ENCODE results near the gene DNAJB1.
"Not testable (repeated sequence)": the region's sequence is repeated elsewhere in the genome, so short reads cannot be mapped to it uniquely, and the experiment has no call there.

Gene DNAJB1

DNA sequence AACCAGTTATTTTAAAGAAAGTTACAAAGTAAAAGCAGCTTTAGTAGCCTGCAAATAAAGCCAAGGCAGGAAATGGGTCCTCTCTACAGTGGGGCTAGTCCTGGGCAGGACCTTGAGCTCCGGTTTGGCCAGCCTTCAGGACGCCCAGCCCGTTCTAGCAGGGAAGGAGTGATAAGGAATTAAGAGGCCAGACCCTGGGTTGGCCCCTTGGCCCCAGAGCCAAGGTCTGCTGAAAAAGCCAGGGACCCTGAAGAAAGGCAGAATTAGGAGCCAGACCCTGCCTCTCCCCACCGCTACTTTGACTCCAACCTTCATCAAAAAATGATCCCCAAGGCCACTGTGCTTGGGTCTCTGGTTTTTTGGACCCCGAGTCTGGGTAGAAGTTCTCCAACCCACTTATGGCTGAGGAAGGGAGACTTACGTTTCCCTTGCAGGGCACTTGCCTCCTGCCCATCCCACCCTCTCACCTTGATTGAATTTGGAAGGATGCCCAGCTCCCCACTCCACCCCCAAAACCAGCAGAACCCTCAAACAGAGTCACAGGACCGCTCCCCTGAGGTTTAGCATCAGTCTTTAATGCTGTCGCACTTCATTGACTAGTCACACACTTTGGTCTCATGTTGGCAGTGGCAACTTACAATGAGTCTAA, 3.9 kb downstream of the DNAJB1 start:
- no peak for DNase-seq (ENCODE audit: insufficient read length, low spot score)
- no peak for FAIRE-seq
- TF ChIP-seq POU2F2 (IDR thresholded peaks at IDR 0.05; ENCODE audit: low read depth, low read length): no peak
- no peak for TF ChIP-seq PAX5 (IDR thresholded peaks at IDR 0.05; ENCODE audit: insufficient read depth, low read length, severe bottlenecking)
- TF ChIP-seq SPI1 (IDR thresholded peaks at IDR 0.05; ENCODE audit: low read depth, low read length): no peak
- no peak for TF ChIP-seq TAF1 (IDR thresholded peaks at IDR 0.05; ENCODE audit: low read depth, low read length)
- no peak; the same call in 1 of the 2 replicates for TF ChIP-seq POLR2AphosphoS5 (IDR thresholded peaks at IDR 0.05; ENCODE audit: low read depth, low read length)
- no peak for TF ChIP-seq POLR2A (IDR thresholded peaks at IDR 0.05; ENCODE audit: low read depth, low read length)

DNA sequence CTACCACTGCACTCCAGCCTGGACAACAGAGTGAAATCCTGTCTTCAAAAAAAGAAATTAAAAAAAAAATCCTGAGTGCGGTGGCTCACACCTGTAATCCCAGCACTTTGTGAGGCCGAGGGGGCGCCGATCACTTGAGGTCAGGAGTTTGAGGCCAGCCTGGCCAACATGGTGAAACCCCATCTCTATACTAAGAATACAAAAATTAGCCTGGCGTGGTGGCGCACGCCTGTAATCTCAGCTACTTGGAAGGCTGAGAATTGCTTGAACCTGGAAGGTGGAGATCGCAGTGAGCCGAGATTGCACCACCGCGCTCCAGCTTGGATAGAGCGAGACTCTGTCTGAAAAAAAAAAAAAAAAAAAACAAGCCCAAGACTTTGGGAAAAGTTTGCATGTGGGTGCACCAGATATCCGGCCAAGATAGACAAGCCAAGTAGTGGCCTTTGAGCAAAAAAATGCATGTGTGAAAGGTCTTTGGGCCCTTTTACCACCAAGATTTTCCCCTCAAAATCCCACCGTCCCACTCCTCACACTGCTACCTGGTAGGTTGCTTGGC, 5.7 kb downstream of the DNAJB1 start:
- DNase-seq (ENCODE audit: insufficient read length, low spot score) (no peak), FAIRE-seq (no peak)
- TF ChIP-seq POLR2A (IDR thresholded peaks at IDR 0.05; ENCODE audit: low read depth, low read length) (no peak), POU2F2 (IDR thresholded peaks at IDR 0.05; ENCODE audit: low read depth, low read length) (no peak), SPI1 (IDR thresholded peaks at IDR 0.05; ENCODE audit: low read depth, low read length) (no peak), TAF1 (IDR thresholded peaks at IDR 0.05; ENCODE audit: low read depth, low read length) (no peak), PAX5 (IDR thresholded peaks at IDR 0.05; ENCODE audit: insufficient read depth, low read length, severe bottlenecking) (no peak), POLR2AphosphoS5 (IDR thresholded peaks at IDR 0.05; ENCODE audit: low read depth, low read length) (no peak)

DNA sequence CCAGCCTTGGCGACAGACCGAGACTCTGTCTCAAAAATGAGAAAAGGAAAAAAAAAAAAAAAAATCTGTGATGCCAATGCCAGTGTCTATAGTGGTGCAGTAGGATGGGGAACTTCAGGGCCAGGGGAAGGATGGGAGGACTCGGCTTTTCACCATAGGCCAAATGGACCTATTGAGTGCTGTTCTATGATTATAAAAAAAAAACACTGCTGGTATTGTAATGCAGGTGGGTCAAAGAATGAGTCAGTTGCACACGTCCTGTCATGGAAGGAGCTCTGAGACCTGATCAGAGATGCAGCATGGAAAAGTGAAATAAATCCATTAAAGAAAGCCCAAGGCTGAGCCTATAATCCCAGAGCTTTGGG, 7.0 kb downstream of the DNAJB1 start:
- TF ChIP-seq POU2F2 (IDR thresholded peaks at IDR 0.05; ENCODE audit: low read depth, low read length) (no peak), TAF1 (IDR thresholded peaks at IDR 0.05; ENCODE audit: low read depth, low read length) (no peak), PAX5 (IDR thresholded peaks at IDR 0.05; ENCODE audit: insufficient read depth, low read length, severe bottlenecking) (no peak), POLR2AphosphoS5 (IDR thresholded peaks at IDR 0.05; ENCODE audit: low read depth, low read length) (no peak), SPI1 (IDR thresholded peaks at IDR 0.05; ENCODE audit: low read depth, low read length) (no peak), POLR2A (IDR thresholded peaks at IDR 0.05; ENCODE audit: low read depth, low read length) (no peak)
- FAIRE-seq: no peak
- DNase-seq (ENCODE audit: insufficient read length, low spot score): no peak

DNA sequence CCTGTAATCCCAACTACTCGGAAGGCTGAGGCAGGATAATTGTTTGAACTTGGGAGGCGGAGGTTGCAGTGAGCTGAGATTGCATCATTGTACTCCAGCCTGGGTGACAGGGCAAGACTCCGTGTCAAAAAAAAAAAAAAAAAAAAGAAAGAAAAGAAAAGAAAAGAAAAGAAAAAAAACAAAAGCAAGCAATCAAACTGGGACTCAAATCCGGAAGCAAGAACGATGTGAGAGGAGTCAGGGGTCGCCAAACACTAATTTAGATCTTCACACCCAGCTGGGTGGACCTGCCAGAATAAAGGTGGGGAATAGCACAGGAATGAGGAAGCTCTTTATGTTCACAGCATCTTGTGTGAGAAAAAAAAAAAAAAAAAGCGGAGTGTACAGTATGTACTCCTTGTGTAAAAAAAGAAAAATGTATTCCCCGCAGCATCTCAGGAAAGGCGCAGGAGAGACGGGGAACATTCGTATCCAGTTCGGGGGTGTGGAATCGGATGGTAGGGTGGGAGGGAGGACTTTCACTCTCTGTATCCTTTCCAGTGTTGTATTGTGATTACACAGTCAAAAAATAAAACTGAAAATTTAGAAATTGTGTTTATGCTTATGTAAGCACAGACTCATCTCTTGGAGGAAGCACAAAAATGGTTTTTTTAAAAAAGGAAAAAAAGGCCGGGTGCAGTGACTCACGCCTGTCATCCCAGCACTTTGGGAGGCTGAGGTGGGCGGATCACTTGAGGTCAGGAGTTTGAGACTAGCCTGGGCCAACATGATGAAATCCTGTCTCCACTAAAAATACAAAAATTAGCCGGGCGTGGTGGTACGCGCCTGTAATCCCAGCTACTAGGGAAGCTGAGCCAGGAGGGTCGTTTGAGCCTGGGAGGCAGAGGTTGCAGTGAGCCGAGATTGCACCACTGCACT, 7.6 kb downstream of the DNAJB1 start:
- FAIRE-seq (no peak), DNase-seq (ENCODE audit: insufficient read length, low spot score) (no peak)
- TF ChIP-seq TAF1 (IDR thresholded peaks at IDR 0.05; ENCODE audit: low read depth, low read length) (no peak), POLR2A (IDR thresholded peaks at IDR 0.05; ENCODE audit: low read depth, low read length) (no peak), POU2F2 (IDR thresholded peaks at IDR 0.05; ENCODE audit: low read depth, low read length) (no peak), POLR2AphosphoS5 (IDR thresholded peaks at IDR 0.05; ENCODE audit: low read depth, low read length) (no peak), PAX5 (IDR thresholded peaks at IDR 0.05; ENCODE audit: insufficient read depth, low read length, severe bottlenecking) (no peak), SPI1 (IDR thresholded peaks at IDR 0.05; ENCODE audit: low read depth, low read length) (no peak)

DNA sequence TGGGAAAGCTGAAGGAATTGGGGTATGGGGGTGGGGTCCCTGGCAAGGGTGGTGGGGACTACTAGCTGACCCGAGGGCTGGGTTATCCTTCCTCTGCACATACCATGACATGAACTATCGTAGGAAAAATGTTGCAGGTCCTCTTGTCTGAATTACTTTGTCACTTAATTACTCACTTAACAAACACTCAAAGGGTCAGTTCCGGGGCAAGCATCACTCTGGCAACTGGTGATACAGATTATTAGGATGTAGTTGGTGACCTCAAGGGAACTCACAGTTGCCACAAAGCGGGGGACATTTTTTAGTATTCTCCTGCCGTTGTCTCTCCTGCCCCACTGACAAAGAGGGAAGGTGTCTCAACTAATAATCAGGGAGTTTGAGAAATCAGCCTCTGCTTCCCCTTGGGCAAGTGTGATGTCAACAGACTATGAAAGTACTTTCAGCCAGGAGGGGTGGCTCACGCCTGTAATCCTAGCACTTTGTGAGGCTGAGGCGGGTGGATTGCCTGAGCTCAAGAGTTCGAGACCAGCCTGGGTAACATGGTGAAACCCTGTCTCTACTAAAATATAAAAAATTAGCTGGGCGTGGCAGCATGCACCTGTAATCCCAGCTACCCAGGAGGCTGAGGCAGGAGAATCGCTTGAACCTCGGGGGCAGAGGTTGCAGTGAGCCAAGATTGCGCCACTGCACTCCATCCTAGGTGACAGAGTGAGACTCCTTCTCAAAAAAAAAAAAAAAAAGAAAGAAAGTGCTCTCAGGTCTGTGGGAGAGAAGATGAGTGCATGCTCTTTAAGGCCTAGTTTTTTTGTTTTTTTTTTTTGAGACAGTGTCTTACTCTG, 10.3 kb downstream of the DNAJB1 start:
- DNase-seq (ENCODE audit: insufficient read length, low spot score): no peak
- no peak for FAIRE-seq
- TF ChIP-seq POU2F2 (IDR thresholded peaks at IDR 0.05; ENCODE audit: low read depth, low read length) (no peak), PAX5 (IDR thresholded peaks at IDR 0.05; ENCODE audit: insufficient read depth, low read length, severe bottlenecking) (no peak), POLR2A (IDR thresholded peaks at IDR 0.05; ENCODE audit: low read depth, low read length) (no peak), POLR2AphosphoS5 (IDR thresholded peaks at IDR 0.05; ENCODE audit: low read depth, low read length) (no peak), SPI1 (IDR thresholded peaks at IDR 0.05; ENCODE audit: low read depth, low read length) (no peak), TAF1 (IDR thresholded peaks at IDR 0.05; ENCODE audit: low read depth, low read length) (no peak)

DNA sequence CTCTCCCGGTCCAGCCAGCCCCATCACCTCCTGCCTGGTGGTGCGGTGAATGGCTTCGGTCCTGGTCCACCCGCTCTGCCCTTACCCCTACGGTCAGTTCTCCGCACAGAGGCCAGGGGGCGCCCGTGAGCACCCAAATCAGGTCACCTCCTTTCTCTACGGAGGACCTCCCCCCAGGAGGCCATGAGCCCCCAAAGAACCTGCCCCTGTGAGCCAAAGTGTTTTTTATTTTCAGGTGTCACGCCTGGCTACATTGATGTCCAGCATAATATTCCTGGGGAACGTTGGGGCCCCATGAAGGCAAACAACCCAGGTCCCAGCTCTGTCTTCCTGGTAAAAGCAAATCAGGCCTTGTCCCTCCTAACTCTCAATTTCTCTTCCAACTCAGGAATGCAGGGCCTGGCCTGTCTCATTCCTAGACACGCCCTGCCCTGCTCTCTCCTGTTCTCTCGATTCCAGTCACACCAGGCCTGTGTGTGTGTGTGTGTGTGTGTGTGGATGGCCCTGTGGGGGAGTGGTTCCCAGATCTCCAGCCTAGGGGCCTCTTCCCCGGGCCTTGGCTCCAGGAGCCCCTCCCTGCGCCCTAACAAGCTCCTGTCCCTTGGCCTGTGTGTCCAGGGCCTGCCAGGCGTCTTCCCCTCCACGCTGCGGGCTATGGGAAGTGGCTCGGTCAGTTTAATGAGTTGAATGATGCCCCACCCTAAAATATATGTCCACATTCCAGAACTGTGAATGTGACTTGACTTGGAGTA, 12.5 kb downstream of the DNAJB1 start:
- FAIRE-seq (peak; percentile 38), DNase-seq (ENCODE audit: insufficient read length, low spot score) (peak; percentile 82)
- no peak for TF ChIP-seq SPI1 (IDR thresholded peaks at IDR 0.05; ENCODE audit: low read depth, low read length)
- no peak for TF ChIP-seq POLR2AphosphoS5 (IDR thresholded peaks at IDR 0.05; ENCODE audit: low read depth, low read length)
- TF ChIP-seq PAX5 (IDR thresholded peaks at IDR 0.05; ENCODE audit: insufficient read depth, low read length, severe bottlenecking): no peak
- TF ChIP-seq TAF1 (IDR thresholded peaks at IDR 0.05; ENCODE audit: low read depth, low read length): no peak
- no peak for TF ChIP-seq POU2F2 (IDR thresholded peaks at IDR 0.05; ENCODE audit: low read depth, low read length)
- no peak for TF ChIP-seq POLR2A (IDR thresholded peaks at IDR 0.05; ENCODE audit: low read depth, low read length)

DNA sequence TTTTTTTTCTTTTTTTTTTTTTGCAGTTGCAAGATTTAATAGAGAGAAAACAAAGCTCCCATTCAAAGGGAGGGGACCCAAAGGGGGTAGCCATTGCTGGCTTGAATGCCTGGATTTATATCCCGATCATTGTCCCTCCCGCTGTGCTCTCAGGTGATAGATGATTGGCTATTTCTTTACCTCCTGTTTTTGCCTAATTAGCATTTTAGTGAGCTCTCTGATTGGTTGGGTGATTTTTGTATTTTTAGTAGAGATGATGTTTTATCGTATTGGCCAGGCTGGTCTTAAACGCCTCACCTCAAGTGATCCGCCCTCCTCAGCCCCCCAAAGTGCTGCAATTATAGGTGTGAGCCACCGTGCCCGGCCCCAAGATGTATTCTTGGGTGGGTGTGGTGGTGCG, 13.6 kb downstream of the DNAJB1 start:
- FAIRE-seq; DNase-seq (ENCODE audit: insufficient read length, low spot score): not testable (repeated sequence)

DNA sequence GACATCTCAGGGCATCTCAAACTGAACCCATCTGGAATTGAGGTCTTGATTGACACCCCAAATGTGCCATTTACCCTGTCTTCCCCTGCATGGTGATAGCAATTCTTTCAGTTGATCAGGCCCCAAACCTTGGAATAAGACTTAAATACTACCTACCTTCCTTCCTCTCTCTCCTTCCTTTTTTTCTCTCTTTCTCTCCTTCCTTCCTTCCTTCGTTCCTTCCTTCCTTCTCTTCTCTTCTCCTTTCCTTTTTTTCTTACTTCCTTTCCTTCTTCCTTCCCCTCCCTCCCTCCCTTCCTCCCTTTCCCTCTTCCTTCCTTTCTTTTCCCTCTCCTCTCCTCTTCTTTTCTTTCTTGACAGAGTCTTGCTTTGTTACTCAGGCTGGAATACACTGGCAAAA, 14.9 kb downstream of the DNAJB1 start:
- DNase-seq (ENCODE audit: insufficient read length, low spot score) (no peak), FAIRE-seq (no peak)
- TF ChIP-seq POU2F2 (IDR thresholded peaks at IDR 0.05; ENCODE audit: low read depth, low read length) (no peak), PAX5 (IDR thresholded peaks at IDR 0.05; ENCODE audit: insufficient read depth, low read length, severe bottlenecking) (no peak), POLR2AphosphoS5 (IDR thresholded peaks at IDR 0.05; ENCODE audit: low read depth, low read length) (no peak), TAF1 (IDR thresholded peaks at IDR 0.05; ENCODE audit: low read depth, low read length) (no peak), SPI1 (IDR thresholded peaks at IDR 0.05; ENCODE audit: low read depth, low read length) (no peak), POLR2A (IDR thresholded peaks at IDR 0.05; ENCODE audit: low read depth, low read length) (no peak)

Measured in GM12891 (cell line).